BLaER1 (cell line): ENCODE measurements around the gene GAS6.
"Not testable (repeated sequence)": the region's sequence is repeated elsewhere in the genome, so short reads cannot be mapped to it uniquely, and the experiment has no call there.

Source experiments
- H3K27ac ChIP-seq: shearing (Covaris generic); formaldehyde crosslinking; 2 replicates; pipeline ENCODE4 v1.8.1; 2022
- H3K27me3 ChIP-seq: shearing (Covaris generic); formaldehyde crosslinking; 2 replicates; pipeline ENCODE4 v1.8.1; 2022
- H3K36me3 ChIP-seq: shearing (Covaris generic); formaldehyde crosslinking; 2 replicates; pipeline ENCODE4 v1.8.1; 2022
- H3K4me1 ChIP-seq: shearing (Covaris generic); formaldehyde crosslinking; 2 replicates; pipeline ENCODE4 v1.8.1; 2022
- H3K4me2 ChIP-seq: shearing (Covaris generic); formaldehyde crosslinking; 2 replicates; pipeline ENCODE4 v1.8.1; 2022
- H3K4me3 ChIP-seq: shearing (Covaris generic); formaldehyde crosslinking; 2 replicates; pipeline ENCODE4 v1.8.1; 2022
- H3K9ac ChIP-seq: shearing (Covaris generic); formaldehyde crosslinking; 2 replicates; pipeline ENCODE4 v1.8.1; 2022
- H3K9me3 ChIP-seq: shearing (Covaris generic); formaldehyde crosslinking; 2 replicates; pipeline ENCODE4 v1.8.1; 2022
- H4K20me1 ChIP-seq: shearing (Covaris generic); formaldehyde crosslinking; 2 replicates; pipeline ENCODE4 v1.8.1; 2022
- Cebpa-rat ChIP-seq: shearing (Covaris generic); IDR thresholded peaks from 2 replicates; pipeline ENCODE4 v1.8.1; 2022

Gene GAS6

GRCh38 chr13:113874579-113875428 is 10.9 kb upstream of the GAS6 start:
- H3K4me2 ChIP-seq: peak overlapping the region; percentile 68
- H3K9me3 ChIP-seq: peaks cover 7% of the 10 kb centered on the region; the same call in 1 of the 2 replicates
- no peak for TF ChIP-seq Cebpa-rat
- H3K9ac ChIP-seq: no peak overlapping the region
- no peak overlapping the region for H3K27ac ChIP-seq
- peaks cover 27% of the 10 kb centered on the region for H3K4me1 ChIP-seq
- no peak overlapping the region for H3K4me3 ChIP-seq
- H3K27me3 ChIP-seq: 0 out of 2 replicates have a peak, but pooled peaks cover 7% of the 10 kb centered on the region
- H4K20me1 ChIP-seq: no peaks in the 10 kb centered on the region
- no peaks in the 10 kb centered on the region for H3K36me3 ChIP-seq

- Histone ChIP-seq H4K20me1 (no peaks in the 10 kb centered on the region), H3K4me3 (no peak overlapping the region), H3K4me1 (peaks cover 21% of the 10 kb centered on the region), H3K4me2 (no peak overlapping the region), H3K27ac (no peak overlapping the region), H3K9me3 (peaks cover 7% of the 10 kb centered on the region; the same call in 1 of the 2 replicates), H3K9ac (no peak overlapping the region), H3K27me3 (0 out of 2 replicates have a peak, but pooled peaks cover 7% of the 10 kb centered on the region), H3K36me3 (no peaks in the 10 kb centered on the region)
- no peak for TF ChIP-seq Cebpa-rat
Measured at GRCh38 chr13:113874177-113874576, 10.3 kb upstream of the GAS6 start.

GRCh38 chr13:113869263-113869662 is 5.4 kb upstream of the GAS6 start:
- H3K4me2 ChIP-seq: no peak overlapping the region
- peaks cover 23% of the 10 kb centered on the region for H3K9me3 ChIP-seq
- no peak overlapping the region for H3K27ac ChIP-seq
- peaks cover 10% of the 10 kb centered on the region; the same call in 1 of the 2 replicates for H4K20me1 ChIP-seq
- no peak overlapping the region for H3K9ac ChIP-seq
- H3K27me3 ChIP-seq: peaks cover 31% of the 10 kb centered on the region
- no peaks in the 10 kb centered on the region for H3K36me3 ChIP-seq
- TF ChIP-seq Cebpa-rat: peak; percentile 34; the same call in 1 of the 2 replicates
- H3K4me3 ChIP-seq: no peak overlapping the region
- peaks cover 4% of the 10 kb centered on the region; the same call in 1 of the 2 replicates for H3K4me1 ChIP-seq

GRCh38 chr13:113867913-113868312 is 4.0 kb upstream of the GAS6 start:
- H4K20me1 ChIP-seq: peaks cover 22% of the 10 kb centered on the region
- H3K9me3 ChIP-seq: peaks cover 16% of the 10 kb centered on the region; the same call in 1 of the 2 replicates
- not testable (repeated sequence) for H3K9ac ChIP-seq, H3K4me2 ChIP-seq, H3K4me1 ChIP-seq, H3K27ac ChIP-seq, H3K4me3 ChIP-seq, H3K36me3 ChIP-seq
- peaks cover 38% of the 10 kb centered on the region for H3K27me3 ChIP-seq

- Histone ChIP-seq H3K9ac (no peak overlapping the region), H3K4me2 (no peak overlapping the region), H4K20me1 (peaks cover 46% of the 10 kb centered on the region), H3K9me3 (peaks cover 16% of the 10 kb centered on the region; the same call in 1 of the 2 replicates), H3K4me1 (peaks cover 21% of the 10 kb centered on the region), H3K27ac (no peak overlapping the region), H3K36me3 (no peaks in the 10 kb centered on the region), H3K4me3 (no peak overlapping the region), H3K27me3 (peaks cover 60% of the 10 kb centered on the region)
- TF ChIP-seq Cebpa-rat: no peak
Measured at GRCh38 chr13:113865427-113865826, 1.6 kb upstream of the GAS6 start.

- H3K9ac ChIP-seq: no peak overlapping the region
- H3K27ac ChIP-seq: no peak overlapping the region
- peaks cover 55% of the 10 kb centered on the region for H4K20me1 ChIP-seq
- H3K4me1 ChIP-seq: peaks cover 24% of the 10 kb centered on the region
- peaks cover 60% of the 10 kb centered on the region for H3K27me3 ChIP-seq
- H3K4me3 ChIP-seq: peak overlapping the region; percentile 71
- no peaks in the 10 kb centered on the region for H3K36me3 ChIP-seq
- TF ChIP-seq Cebpa-rat: no peak
- H3K9me3 ChIP-seq: peaks cover 16% of the 10 kb centered on the region; the same call in 1 of the 2 replicates
- peak overlapping the region; percentile 99 for H3K4me2 ChIP-seq
Measured at GRCh38 chr13:113864273-113864890, 506 bp upstream of the GAS6 start.

- Histone ChIP-seq H3K4me3 (peak overlapping the region; percentile 71), H3K4me1 (peaks cover 24% of the 10 kb centered on the region), H3K9me3 (peaks cover 16% of the 10 kb centered on the region; the same call in 1 of the 2 replicates), H3K27me3 (peaks cover 62% of the 10 kb centered on the region), H3K27ac (no peak overlapping the region), H4K20me1 (peaks cover 56% of the 10 kb centered on the region), H3K9ac (peak overlapping the region; percentile 34; the same call in 1 of the 2 replicates), H3K4me2 (peak overlapping the region; percentile 99), H3K36me3 (no peaks in the 10 kb centered on the region)
- no peak for TF ChIP-seq Cebpa-rat
Measured at GRCh38 chr13:113862931-113863523, 849 bp downstream of the GAS6 start.

GRCh38 chr13:113862191-113862930 is 1.5 kb downstream of the GAS6 start:
- Histone ChIP-seq H3K9me3 (peaks cover 13% of the 10 kb centered on the region; the same call in 1 of the 2 replicates), H3K36me3 (no peaks in the 10 kb centered on the region), H3K27ac (no peak overlapping the region), H3K4me3 (peak overlapping the region; percentile 71), H3K4me1 (peaks cover 24% of the 10 kb centered on the region), H4K20me1 (peaks cover 63% of the 10 kb centered on the region), H3K4me2 (peak overlapping the region; percentile 99), H3K27me3 (peaks cover 68% of the 10 kb centered on the region), H3K9ac (no peak overlapping the region)
- no peak for TF ChIP-seq Cebpa-rat

- Histone ChIP-seq H3K4me2 (no peak overlapping the region), H3K27me3 (peaks cover 71% of the 10 kb centered on the region), H3K4me1 (peaks cover 27% of the 10 kb centered on the region), H3K27ac (no peak overlapping the region), H3K4me3 (no peak overlapping the region), H3K9ac (no peak overlapping the region), H3K36me3 (no peaks in the 10 kb centered on the region), H3K9me3 (peaks cover 8% of the 10 kb centered on the region; the same call in 1 of the 2 replicates), H4K20me1 (peaks cover 71% of the 10 kb centered on the region)
- no peak for TF ChIP-seq Cebpa-rat
Measured at GRCh38 chr13:113861433-113862030, 2.3 kb downstream of the GAS6 start.
